HG02870 (cell line): Measurements from ENCODE around the gene AFAP1L1.
"Not testable (repeated sequence)": the region's sequence is repeated elsewhere in the genome, so short reads cannot be mapped to it uniquely, and the experiment has no call there.

ENCODE experiments used
- ATAC-seq: cut with Tn5 transposase; IDR thresholded peaks from one replicate; pipeline ENCODE4 v1.9.1; 2021; ENCODE audit warnings: mild to moderate bottlenecking, moderate library complexity; ENCODE audit not compliant: unreplicated experiment

The AFAP1L1 gene

GRCh38 chr5:149386166-149386565 lies 114.5 kb downstream of the AFAP1L1 start:
- ATAC-seq = no peak

GRCh38 chr5:149387081-149387631 lies 115.5 kb downstream of the AFAP1L1 start:
- no peak for ATAC-seq

- ATAC-seq = no peak
These were observed 116.3 kb downstream of the AFAP1L1 start for GRCh38 chr5:149387982-149388381.

GRCh38 chr5:149388498-149389190 lies 117.0 kb downstream of the AFAP1L1 start:
- no peak for ATAC-seq

GRCh38 chr5:149389552-149390495 lies 118.2 kb downstream of the AFAP1L1 start:
- no peak for ATAC-seq

- not testable (repeated sequence) for ATAC-seq
These were observed 119.4 kb downstream of the AFAP1L1 start for GRCh38 chr5:149391076-149391475.
